ENCODE data around the gene ZNF506. TPM values are rescaled to one million over a fixed set of nuclear protein-coding genes. Genes with fewer than 3 reads are reported as not detected.

ZNF506 gene
- total RNA-seq, 1 experiment from 2014 or later, result 0.42 TPM

GRCh38 chr19:19849056-19849455 lies 27.5 kb upstream of the ZNF506 start:
- intact Hi-C loops (cut with micrococcal nuclease), result no loop called here
- no TSS peak for BruUV-seq (replicated peaks)

More at GRCh38 chr19:19849056-19849455, 27.5 kb upstream of the ZNF506 start:
- H4K20me1 ChIP-seq (ENCODE audit: insufficient read depth), result no peaks in the 10 kb centered on the region
- POLR2A ChIA-PET, result no interaction called here
- no peaks in the 10 kb centered on the region for H3K79me2 ChIP-seq (ENCODE audit: insufficient read depth, low read length)
- H3K9me3 ChIP-seq (ENCODE audit: control insufficient read depth in 1 of 2, insufficient read depth in 1 of 2, low read depth in 1 of 2, low read length in 2 of 2), result peaks cover 9 to 11% of the 10 kb centered on the region in 2 experiments; a peak in 3 of 4 replicates
- no peak overlapping the region for H3K4me3 ChIP-seq (replicated peaks in 1 of 2; ENCODE audit: low read depth in 1 of 2, low read length in 2 of 2)
- RAD21 ChIA-PET (ENCODE audit: low non-redundant PET in 1 of 2, low total read pairs in 2 of 2, uncharacterized antibody in 2 of 2, unreplicated experiment in 2 of 2), result no interaction called here
- H3K9ac ChIP-seq (ENCODE audit: low read length), result no peak overlapping the region
- no peak overlapping the region for H2AFZ ChIP-seq (ENCODE audit: low read depth, low read length, poor library complexity, severe bottlenecking)
- no peaks in the 10 kb centered on the region for H3K9me2 ChIP-seq (ENCODE audit: insufficient read depth)
- TF ChIP-seq ELF1 (IDR thresholded peaks at IDR 0.05; ENCODE audit: borderline replicate concordance, low read depth), result no peak
- TF ChIP-seq CTCF (IDR thresholded peaks at IDR 0.05 in 2 of 3, conservative IDR thresholded peaks at IDR 0.05 in 1 of 3; ENCODE audit: borderline replicate concordance in 1 of 3, insufficient read depth in 1 of 3, low read depth in 2 of 3, low read length in 2 of 3), result no peak
- no peak for TF ChIP-seq EZH2 (IDR thresholded peaks at IDR 0.05)
- TF ChIP-seq JUND (IDR thresholded peaks at IDR 0.05), result no peak
- TF ChIP-seq POLR2AphosphoS5 (IDR thresholded peaks at IDR 0.05; ENCODE audit: low read depth, low read length), result no peak
- no peak for TF ChIP-seq SP1 (IDR thresholded peaks at IDR 0.05; ENCODE audit: low read depth)
- no peak for TF ChIP-seq FOSL1 (IDR thresholded peaks at IDR 0.05; ENCODE audit: low read depth)
- TF ChIP-seq ZNF274 (IDR thresholded peaks at IDR 0.05; ENCODE audit: low read depth, low read length), result no peak
- no peak for TF ChIP-seq CEBPB (IDR thresholded peaks at IDR 0.05; ENCODE audit: low read depth)
- no peak for TF ChIP-seq POLR2A (IDR thresholded peaks at IDR 0.05; ENCODE audit: borderline replicate concordance, extremely low read depth, insufficient read depth, insufficient read length)
- TF ChIP-seq ATF3 (IDR thresholded peaks at IDR 0.05), result no peak
- no peak for TF ChIP-seq YY1 (IDR thresholded peaks at IDR 0.05; ENCODE audit: extremely low read depth, insufficient replicate concordance, low read depth, low read length)
- TF ChIP-seq TCF7L2 (IDR thresholded peaks at IDR 0.05; ENCODE audit: borderline replicate concordance, extremely low read depth, insufficient read depth, insufficient read length), result no peak
- TF ChIP-seq REST (IDR thresholded peaks at IDR 0.05; ENCODE audit: low read depth), result no peak
- TF ChIP-seq SIN3A (IDR thresholded peaks at IDR 0.05; ENCODE audit: low read depth), result no peak
- TF ChIP-seq CBX3 (IDR thresholded peaks at IDR 0.05; ENCODE audit: low read depth), result no peak
- TF ChIP-seq RAD21 (IDR thresholded peaks at IDR 0.05; ENCODE audit: low read depth), result no peak
- no peak for TF ChIP-seq EZH2phosphoT487 (IDR thresholded peaks at IDR 0.05; ENCODE audit: borderline replicate concordance)
- no peak for TF ChIP-seq ZFX (IDR thresholded peaks at IDR 0.05)
- no peak overlapping the region for H3K4me2 ChIP-seq (ENCODE audit: low read length)
- H3K36me3 ChIP-seq (ENCODE audit: control insufficient read depth in 1 of 2, insufficient read depth in 2 of 2, low read length in 2 of 2), result no peaks in the 10 kb centered on the region
- H3K4me1 ChIP-seq (ENCODE audit: control insufficient read depth in 1 of 2, insufficient read depth in 2 of 2, low read length in 2 of 2), result no peaks in the 10 kb centered on the region
- CTCF ChIA-PET, result no interaction called here
- no peak overlapping the region for H3K27ac ChIP-seq (ENCODE audit: low read depth, low read length)
- DNase-seq (ENCODE audit: low read depth, low spot score) (no peak), ATAC-seq (no peak)
- H3K27me3 ChIP-seq (ENCODE audit: insufficient read depth, low read length), result no peaks in the 10 kb centered on the region
